HEK293 (cell line): Measurements from ENCODE around the gene CPNE8.
A peak's percentile ranks its signal among the peaks of the same experiment; 100 is the strongest.

Experiments
- ATF2 ChIP-seq: fragments of 450-650 bp; formaldehyde crosslinking; IDR thresholded peaks from 2 replicates; pipeline ENCODE4 v1.5.1; 2016; ENCODE audit warnings: missing biosample characterization, missing genetic modification characterization, low read depth
- BCL11A ChIP-seq: fragments of 450-650 bp; formaldehyde crosslinking; IDR thresholded peaks from 2 replicates; pipeline ENCODE4 v1.5.1; 2016; ENCODE audit warnings: low read depth, missing biosample characterization, missing genetic modification characterization
- INSM2 ChIP-seq: fragments of 450-650 bp; formaldehyde crosslinking; IDR thresholded peaks from 2 replicates; pipeline ENCODE4 v1.5.1; 2016; ENCODE audit warnings: missing biosample characterization, missing genetic modification characterization
- KLF1 ChIP-seq: fragments of 450-650 bp; formaldehyde crosslinking; IDR thresholded peaks from 2 replicates; pipeline ENCODE4 v1.5.1; 2016; ENCODE audit warnings: missing biosample characterization, missing genetic modification characterization
- KLF7 ChIP-seq: fragments of 450-650 bp; formaldehyde crosslinking; IDR thresholded peaks from 2 replicates; pipeline ENCODE4 v1.5.1; 2016; ENCODE audit warnings: missing biosample characterization, missing genetic modification characterization, borderline replicate concordance
- MYNN ChIP-seq: fragments of 450-650 bp; formaldehyde crosslinking; IDR thresholded peaks from 2 replicates; pipeline ENCODE4 v1.5.1; 2016; ENCODE audit warnings: missing biosample characterization, missing genetic modification characterization, borderline replicate concordance
- PRDM6 ChIP-seq: fragments of 450-650 bp; formaldehyde crosslinking; IDR thresholded peaks from 2 replicates; pipeline ENCODE4 v1.5.1; 2017; ENCODE audit warnings: missing biosample characterization, missing genetic modification characterization
- TRIM28 ChIP-seq: IDR thresholded peaks from 2 replicates; pipeline ENCODE4 v1.6.1; 2011; ENCODE audit warnings: low read length, control low read depth, borderline replicate concordance
- YY1 ChIP-seq: fragments of 450-650 bp; formaldehyde crosslinking; IDR thresholded peaks from 2 replicates; pipeline ENCODE4 v1.5.1; 2018; ENCODE audit warnings: missing biosample characterization, missing genetic modification characterization
- ZBTB26 ChIP-seq: fragments of 450-650 bp; formaldehyde crosslinking; optimal IDR thresholded peaks from 2 replicates; pipeline ENCODE3; 2016; ENCODE audit warnings: missing biosample characterization, mild to moderate bottlenecking, missing genetic modification characterization
- ZNF169 ChIP-seq: fragments of 450-650 bp; formaldehyde crosslinking; IDR thresholded peaks from 2 replicates; pipeline ENCODE4 v1.5.1; 2016; ENCODE audit warnings: missing biosample characterization, missing genetic modification characterization
- ZNF174 ChIP-seq: fragments of 450-650 bp; formaldehyde crosslinking; IDR thresholded peaks from 2 replicates; pipeline ENCODE4 v1.5.0; 2017; ENCODE audit warnings: missing biosample characterization, mild to moderate bottlenecking, missing genetic modification characterization
- ZNF19 ChIP-seq: fragments of 450-650 bp; formaldehyde crosslinking; IDR thresholded peaks from 2 replicates; pipeline ENCODE4; 2016; ENCODE audit warnings: missing biosample characterization, missing genetic modification characterization, low read depth
- ZNF211 ChIP-seq: fragments of 450-650 bp; formaldehyde crosslinking; IDR thresholded peaks from 2 replicates; pipeline ENCODE4 v1.5.1; 2016; ENCODE audit warnings: low read depth, missing biosample characterization, missing genetic modification characterization
- ZNF248 ChIP-seq: fragments of 450-650 bp; formaldehyde crosslinking; IDR thresholded peaks from 2 replicates; pipeline ENCODE4 v1.5.1; 2017; ENCODE audit warnings: missing biosample characterization, missing genetic modification characterization
- ZNF354C ChIP-seq: fragments of 450-650 bp; formaldehyde crosslinking; IDR thresholded peaks from 2 replicates; pipeline ENCODE4 v1.5.1; 2016; ENCODE audit warnings: missing biosample characterization, missing genetic modification characterization, low read depth, borderline replicate concordance
- ZNF394 ChIP-seq: fragments of 450-650 bp; formaldehyde crosslinking; IDR thresholded peaks from 2 replicates; pipeline ENCODE4 v1.5.1; 2016; ENCODE audit warnings: missing biosample characterization, missing genetic modification characterization, mild to moderate bottlenecking, moderate library complexity, borderline replicate concordance
- ZNF426 ChIP-seq: fragments of 450-650 bp; formaldehyde crosslinking; IDR thresholded peaks from 2 replicates; pipeline ENCODE4 v1.5.1; 2017; ENCODE audit warnings: missing biosample characterization, missing genetic modification characterization, mild to moderate bottlenecking, inconsistent platforms, moderate library complexity
- ZNF548 ChIP-seq: fragments of 450-650 bp; formaldehyde crosslinking; IDR thresholded peaks from 2 replicates; pipeline ENCODE4 v1.5.1; 2016; ENCODE audit warnings: missing biosample characterization, missing genetic modification characterization
- ZNF549 ChIP-seq: fragments of 450-650 bp; IDR thresholded peaks from 2 replicates; pipeline ENCODE4 v1.5.1; 2018; ENCODE audit warnings: missing biosample characterization, missing genetic modification characterization, mild to moderate bottlenecking, inconsistent platforms, moderate library complexity
- ZNF555 ChIP-seq: fragments of 450-650 bp; formaldehyde crosslinking; conservative IDR thresholded peaks from 2 replicates; pipeline ENCODE4 v1.5.1; 2017; ENCODE audit warnings: missing biosample characterization, mild to moderate bottlenecking, missing genetic modification characterization, inconsistent platforms
- ZNF561 ChIP-seq: fragments of 450-650 bp; IDR thresholded peaks from 2 replicates; pipeline ENCODE4 v1.5.1; 2018; ENCODE audit warnings: missing biosample characterization, missing genetic modification characterization, borderline replicate concordance
- ZNF596 ChIP-seq: fragments of 450-650 bp; IDR thresholded peaks from 2 replicates; pipeline ENCODE4 v1.5.0; 2018; ENCODE audit warnings: missing biosample characterization, mild to moderate bottlenecking, missing genetic modification characterization, moderate library complexity
- ZNF639 ChIP-seq: fragments of 450-650 bp; formaldehyde crosslinking; IDR thresholded peaks from 2 replicates; pipeline ENCODE4 v1.5.1; 2016; ENCODE audit warnings: missing biosample characterization, missing genetic modification characterization
- ZNF654 ChIP-seq: fragments of 450-650 bp; formaldehyde crosslinking; IDR thresholded peaks from 2 replicates; pipeline ENCODE4 v1.5.1; 2016; ENCODE audit warnings: low read depth, missing biosample characterization, missing genetic modification characterization
- ZNF707 ChIP-seq: fragments of 450-650 bp; formaldehyde crosslinking; IDR thresholded peaks from 2 replicates; pipeline ENCODE4 v1.5.1; 2016; ENCODE audit warnings: missing biosample characterization, missing genetic modification characterization
- ZSCAN5A ChIP-seq: fragments of 450-650 bp; formaldehyde crosslinking; IDR thresholded peaks from 2 replicates; pipeline ENCODE4 v1.5.1; 2016; ENCODE audit warnings: missing biosample characterization, missing genetic modification characterization
- TF ChIP-seq, protein P1 (sequence below): fragments of 450-650 bp; formaldehyde crosslinking; IDR thresholded peaks from 2 replicates; pipeline ENCODE4 v1.5.1; 2016; ENCODE audit warnings: missing biosample characterization, missing genetic modification characterization

CPNE8 gene

GRCh38 chr12:38890102-38890855, 15.1 kb downstream of the CPNE8 start (continued):
- TF ChIP-seq ZSCAN5A = no peak
- TF ChIP-seq INSM2 = peak; percentile 95
- no peak for TF ChIP-seq ZNF169 (tag by site-specific recombination)
- no peak for TF ChIP-seq ZNF19
- TF ChIP-seq KLF7 (tag by site-specific recombination) = no peak
- peak; percentile 93 for TF ChIP-seq BCL11A (tag by site-specific recombination)
- TF ChIP-seq ZNF248 (tag by site-specific recombination) = no peak
- no peak for TF ChIP-seq YY1 (tag by site-specific recombination)
- TF ChIP-seq ZNF426 (tag by site-specific recombination) = 0 out of 2 replicates have a peak, but pooled peaks have one; percentile 6
- TF ChIP-seq KLF1 (tag by site-specific recombination) = no peak
- TF ChIP-seq TRIM28 = no peak
- no peak for TF ChIP-seq ZNF555 (tag by site-specific recombination)
- no peak for TF ChIP-seq MYNN (tag by site-specific recombination)
- TF ChIP-seq ZNF596 (tag by site-specific recombination) = no peak
- peak; percentile 65; the same call in 1 of the 2 replicates for TF ChIP-seq ZNF394
- no peak for TF ChIP-seq ZNF174 (tag by site-specific recombination)
- no peak for TF ChIP-seq ZNF211 (tag by site-specific recombination)
- TF ChIP-seq ZNF639 (tag by site-specific recombination) = peak; percentile 88; the same call in 1 of the 2 replicates
- no peak for TF ChIP-seq ZNF549 (tag by site-specific recombination)
- no peak for TF ChIP-seq ZNF354C (tag by site-specific recombination)
- 0 out of 2 replicates have a peak, but pooled peaks have one; percentile 60 for TF ChIP-seq ZNF561 (tag by site-specific recombination)
- peak; percentile 86 for TF ChIP-seq ATF2 (tag by site-specific recombination)
- no peak for TF ChIP-seq ZNF654 (tag by site-specific recombination)
- no peak for TF ChIP-seq ZNF548
- TF ChIP-seq PRDM6 (tag by site-specific recombination) = peak; percentile 99
- TF ChIP-seq ZNF707 (tag by site-specific recombination) = no peak
- TF ChIP-seq, protein P1, sequence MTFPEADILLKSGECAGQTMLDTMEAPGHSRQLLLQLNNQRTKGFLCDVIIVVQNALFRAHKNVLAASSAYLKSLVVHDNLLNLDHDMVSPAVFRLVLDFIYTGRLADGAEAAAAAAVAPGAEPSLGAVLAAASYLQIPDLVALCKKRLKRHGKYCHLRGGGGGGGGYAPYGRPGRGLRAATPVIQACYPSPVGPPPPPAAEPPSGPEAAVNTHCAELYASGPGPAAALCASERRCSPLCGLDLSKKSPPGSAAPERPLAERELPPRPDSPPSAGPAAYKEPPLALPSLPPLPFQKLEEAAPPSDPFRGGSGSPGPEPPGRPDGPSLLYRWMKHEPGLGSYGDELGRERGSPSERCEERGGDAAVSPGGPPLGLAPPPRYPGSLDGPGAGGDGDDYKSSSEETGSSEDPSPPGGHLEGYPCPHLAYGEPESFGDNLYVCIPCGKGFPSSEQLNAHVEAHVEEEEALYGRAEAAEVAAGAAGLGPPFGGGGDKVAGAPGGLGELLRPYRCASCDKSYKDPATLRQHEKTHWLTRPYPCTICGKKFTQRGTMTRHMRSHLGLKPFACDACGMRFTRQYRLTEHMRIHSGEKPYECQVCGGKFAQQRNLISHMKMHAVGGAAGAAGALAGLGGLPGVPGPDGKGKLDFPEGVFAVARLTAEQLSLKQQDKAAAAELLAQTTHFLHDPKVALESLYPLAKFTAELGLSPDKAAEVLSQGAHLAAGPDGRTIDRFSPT (tag by site-specific recombination) = peak; percentile 89
- TF ChIP-seq ZBTB26 = no peak
